GM12864 (cell line): ENCODE data around the gene CFHR4.
"Not testable (repeated sequence)": the region's sequence is repeated elsewhere in the genome, so short reads cannot be mapped to it uniquely, and the experiment has no call there.

Experiments
- DNase-seq: peaks from one replicate; pipeline ENCODE4 v3.0.0-alpha.2; 2011; ENCODE audit warnings: low read depth
- H3K4me3 ChIP-seq: 2 replicates; pipeline ENCODE4 v1.5.1; 2011; ENCODE audit warnings: mild to moderate bottlenecking, low read depth, low read length, control low read depth
- CTCF ChIP-seq: IDR thresholded peaks from 2 replicates; pipeline ENCODE4 v1.5.1; 2011; ENCODE audit warnings: low read depth, mild to moderate bottlenecking, moderate library complexity, low read length, control low read depth, inconsistent platforms; ENCODE audit errors: missing control alignments

CFHR4 gene

DNA sequence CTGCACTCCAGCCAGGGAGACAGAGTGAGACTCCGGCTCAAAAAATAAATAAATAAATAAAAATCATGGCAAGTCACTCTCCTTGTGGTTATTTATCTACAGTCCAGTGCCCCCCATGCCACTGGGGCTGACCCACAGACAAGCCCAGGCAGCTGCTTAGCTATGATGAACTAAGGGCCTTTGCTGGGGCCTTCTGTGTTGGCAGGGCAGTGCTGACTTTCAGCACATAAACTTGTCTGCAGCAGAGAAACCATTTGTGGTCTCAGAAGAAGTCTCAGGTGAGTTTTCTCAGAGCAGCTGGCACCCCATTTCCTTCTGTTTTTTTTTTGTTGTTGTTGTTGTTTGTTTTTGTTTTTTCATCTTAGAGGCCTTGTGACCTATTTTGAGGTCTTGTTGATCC is 20.9 kb upstream of the CFHR4 start:
- no peak for DNase-seq
- H3K4me3 ChIP-seq = no peak overlapping the region
- no peak for TF ChIP-seq CTCF

- TF ChIP-seq CTCF = no peak
- no peak overlapping the region for H3K4me3 ChIP-seq
- no peak for DNase-seq
These were observed 14.5 kb upstream of the CFHR4 start for GRCh38 chr1:196873385-196873784.

DNA sequence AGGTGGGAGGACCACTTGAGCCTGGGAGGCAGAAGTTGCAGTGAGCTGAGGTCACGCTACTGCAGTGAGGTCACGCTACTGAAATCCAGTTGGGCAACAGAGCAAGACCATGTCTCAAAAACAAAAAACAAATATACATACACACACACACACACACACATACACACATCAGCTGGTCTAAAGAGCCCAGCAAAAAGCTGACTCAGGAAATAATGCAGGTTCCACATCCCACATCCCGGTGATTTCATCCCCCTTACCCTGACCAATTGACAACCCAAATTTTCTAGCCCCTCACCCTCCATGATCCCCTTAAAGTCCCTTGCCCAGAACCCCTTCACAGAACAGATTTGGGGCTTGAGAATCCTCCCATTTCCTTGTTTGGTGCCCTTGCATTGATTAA is 11.9 kb upstream of the CFHR4 start:
- TF ChIP-seq CTCF = no peak
- no peak overlapping the region for H3K4me3 ChIP-seq
- no peak for DNase-seq

GRCh38 chr1:196877964-196878363 is 9.9 kb upstream of the CFHR4 start:
- TF ChIP-seq CTCF = no peak
- H3K4me3 ChIP-seq = no peak overlapping the region
- no peak for DNase-seq

GRCh38 chr1:196886560-196886959 is 1.3 kb upstream of the CFHR4 start:
- DNase-seq, H3K4me3 ChIP-seq: not testable (repeated sequence)

DNA sequence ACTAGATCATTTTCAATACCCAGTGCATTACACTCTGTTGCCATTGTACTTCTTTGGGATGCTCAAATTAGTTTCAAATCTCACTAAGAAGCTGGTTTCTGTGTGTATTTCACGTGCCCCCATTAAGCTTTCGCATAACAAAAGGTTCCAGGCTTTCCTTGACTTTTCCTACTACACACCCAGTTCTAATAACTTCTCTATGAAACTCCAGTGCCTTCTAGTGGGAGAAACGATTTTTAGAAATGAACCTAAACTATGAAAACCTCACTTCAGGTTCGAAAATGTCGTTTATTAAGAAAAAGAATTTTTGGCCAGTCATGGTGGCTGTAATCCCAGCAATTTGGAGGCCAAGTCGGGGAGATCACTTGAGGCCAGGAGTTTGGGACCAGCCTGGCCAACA is 2.8 kb downstream of the CFHR4 start:
- DNase-seq = no peak
- no peak for TF ChIP-seq CTCF

GRCh38 chr1:196891251-196891650 is 3.4 kb downstream of the CFHR4 start:
- TF ChIP-seq CTCF = no peak
- no peak for DNase-seq

More for the DNA sequence above, 2.8 kb downstream of the CFHR4 start:
- no peak overlapping the region for H3K4me3 ChIP-seq

GRCh38 chr1:196896355-196896754 is 8.5 kb downstream of the CFHR4 start:
- TF ChIP-seq CTCF = no peak
- no peak overlapping the region for H3K4me3 ChIP-seq
- no peak for DNase-seq

More at GRCh38 chr1:196891251-196891650, 3.4 kb downstream of the CFHR4 start:
- H3K4me3 ChIP-seq = no peak overlapping the region
